Stimulated activated CD8-positive, alpha-beta memory T cell treated with anti-CD3 and anti-CD28 coated beads, Interleukin-2, amount 100 ng/mL, for 48 hours (primary cell): ENCODE measurements around the gene FGFR2.

ENCODE experiments used
- DNase-seq, 2 donors: peaks; one replicate each; pipeline ENCODE4 v3.0.0-alpha.2; 2020; ENCODE audit warnings: low read depth in 2 of 2

Gene FGFR2

GRCh38 chr10:121553511-121554264 lies 44.6 kb downstream of the FGFR2 start:
- no peak for DNase-seq

GRCh38 chr10:121552746-121553145 lies 45.5 kb downstream of the FGFR2 start:
- DNase-seq, result no peak

- no peak for DNase-seq
Observed at GRCh38 chr10:121551210-121551885, 46.9 kb downstream of the FGFR2 start.

- DNase-seq, result no peak
Observed at GRCh38 chr10:121544301-121544869, 53.9 kb downstream of the FGFR2 start.

- no peak for DNase-seq
Observed at GRCh38 chr10:121543545-121543944, 54.7 kb downstream of the FGFR2 start.

GRCh38 chr10:121541450-121542120 lies 56.7 kb downstream of the FGFR2 start:
- no peak for DNase-seq

- no peak for DNase-seq
Observed at GRCh38 chr10:121540732-121541395, 57.4 kb downstream of the FGFR2 start.

- no peak for DNase-seq
Observed at GRCh38 chr10:121539786-121540185, 58.5 kb downstream of the FGFR2 start.

GRCh38 chr10:121536310-121536913 lies 61.8 kb downstream of the FGFR2 start:
- no peak for DNase-seq

GRCh38 chr10:121535381-121535780 lies 62.9 kb downstream of the FGFR2 start:
- DNase-seq, result no peak

- DNase-seq, result no peak
Observed at GRCh38 chr10:121532292-121532864, 65.9 kb downstream of the FGFR2 start.

GRCh38 chr10:121531830-121532178 lies 66.4 kb downstream of the FGFR2 start:
- no peak for DNase-seq

- DNase-seq, result no peak
Observed at GRCh38 chr10:121531076-121531829, 67.0 kb downstream of the FGFR2 start.

GRCh38 chr10:121530481-121531075 lies 67.7 kb downstream of the FGFR2 start:
- DNase-seq, result no peak

- no peak for DNase-seq
Observed at GRCh38 chr10:121527690-121528089, 70.6 kb downstream of the FGFR2 start.

- no peak for DNase-seq
Observed at GRCh38 chr10:121526801-121527221, 71.4 kb downstream of the FGFR2 start.

- DNase-seq, result no peak
Observed at GRCh38 chr10:121526135-121526790, 72.0 kb downstream of the FGFR2 start.

- no peak for DNase-seq
Observed at GRCh38 chr10:121525251-121526134, 72.8 kb downstream of the FGFR2 start.
